Panc1 (cell line): ENCODE results near the gene TSC22D1. TPM values are rescaled to one million over a fixed set of nuclear protein-coding genes. Genes with fewer than 3 reads are reported as not detected.

Source experiments
- ATAC-seq: fragments of 200-7000 bp; cut with Tn5 transposase; 2 replicates; pipeline ENCODE4 v1.9.1; 2020; ENCODE audit warnings: mild to moderate bottlenecking, moderate library complexity
- BruUV-seq: library from RNA; stranded (reverse); fragments of 400-500 nt; replicated peaks from 2 replicates; lab custom pipeline; 2021; lab: Mats Ljungman, UMichigan
- CTCF ChIA-PET: fragments of 300-600 bp; sonication (Branson Sonifier 250); formaldehyde crosslinking; loops from one replicate; lab custom pipeline; 2022; ENCODE audit warnings: antibody characterized with exemption; lab: Charles Lee
- POLR2A ChIA-PET: fragments of 300-600 bp; sonication (Branson Sonifier 250); formaldehyde crosslinking; loops from one replicate; lab custom pipeline; 2022; ENCODE audit warnings: antibody characterized with exemption; lab: Charles Lee
- DNase-seq: peaks from one replicate; pipeline ENCODE4 v3.0.0-alpha.2; 2010; ENCODE audit warnings: low read depth, low spot score
- H3K27ac ChIP-seq: 2 replicates; pipeline ENCODE4 v1.5.1; 2011; ENCODE audit warnings: mild to moderate bottlenecking, low read length, inconsistent platforms
- H3K27me3 ChIP-seq: fragments of 200-500 bp; sonication (Bioruptor generic); 2 replicates; pipeline ENCODE4 v1.6.0; 2014; ENCODE audit warnings: low read length, inconsistent platforms; ENCODE audit not compliant: control insufficient read depth, insufficient read depth
- H3K36me3 ChIP-seq: fragments of 200-500 bp; sonication (Bioruptor generic); 2 replicates; pipeline ENCODE4 v1.5.1; 2014; ENCODE audit warnings: inconsistent platforms, mild to moderate bottlenecking, low read length, moderate library complexity; ENCODE audit not compliant: control insufficient read depth, insufficient read depth
- H3K4me1 ChIP-seq: 2 replicates; pipeline ENCODE4 v1.5.1; 2011; ENCODE audit warnings: inconsistent platforms, mild to moderate bottlenecking, low read length, moderate library complexity; ENCODE audit not compliant: control insufficient read depth, insufficient read depth
- H3K4me3 ChIP-seq, 2 experiments: 2 replicates each; pipeline ENCODE4 v1.5.1; 2011 to 2012; ENCODE audit warnings: low read depth in 2 of 2, low read length in 2 of 2, mild to moderate bottlenecking in 2 of 2, inconsistent platforms in 1 of 2, moderate library complexity in 1 of 2
- H3K9me3 ChIP-seq: fragments of 200-500 bp; sonication (Bioruptor generic); 2 replicates; pipeline ENCODE4 v1.5.1; 2014; ENCODE audit warnings: low read depth, mild to moderate bottlenecking, inconsistent platforms, low read length, moderate library complexity; ENCODE audit not compliant: control insufficient read depth, insufficient read depth
- CTCF ChIP-seq: fragments of 450-650 bp; IDR thresholded peaks from 2 replicates; pipeline ENCODE4 v1.5.1; 2017; ENCODE audit warnings: mild to moderate bottlenecking
- POLR2AphosphoS5 ChIP-seq: IDR thresholded peaks from 2 replicates; pipeline ENCODE4 v1.6.1; 2012; ENCODE audit warnings: mild to moderate bottlenecking, low read depth, low read length, moderate library complexity
- SIN3A ChIP-seq: IDR thresholded peaks from 2 replicates; pipeline ENCODE4 v1.6.1; 2012; ENCODE audit warnings: low read depth, mild to moderate bottlenecking, low read length, moderate library complexity, borderline replicate concordance; ENCODE audit not compliant: insufficient read depth
- TCF7L2 ChIP-seq: IDR thresholded peaks from 2 replicates; pipeline ENCODE4 v1.6.1; 2011; ENCODE audit warnings: mild to moderate bottlenecking, low read depth, low read length, inconsistent platforms
- in situ Hi-C: cut with HindIII; loops from 2 replicates; pipeline ENCODE4 v1.10.0; 2016; ENCODE audit warnings: low sequenced_read_pairs, low pct_unique_long_range_greater_than_20kb
- intact Hi-C: fragments of 100-400 bp; cut with micrococcal nuclease; formaldehyde crosslinking; loops from one replicate; pipeline ENCODE4 v1.10.0; 2022; ENCODE audit not compliant: unreplicated experiment
- total RNA-seq: library from RNA; stranded (reverse); gene quantifications from one replicate; pipeline ENCODE4 v1.2.1, GENCODE V29; 2021; ENCODE audit not compliant: unreplicated experiment
- TF ChIP-seq, protein P1 (sequence below), 2 experiments: IDR thresholded peaks; 2 replicates each; pipeline ENCODE4 v1.6.1; 2011 to 2012; ENCODE audit warnings: low read depth in 2 of 2, control low read depth in 1 of 2, low read length in 1 of 2, mild to moderate bottlenecking in 1 of 2, moderate library complexity in 1 of 2; ENCODE audit not compliant: insufficient read depth in 1 of 2

TSC22D1 gene
- total RNA-seq, 1 experiment from 2014 or later, result 31.8 TPM

GRCh38 chr13:44504116-44504515 lies 72.0 kb downstream of the TSC22D1 start:
- no peak overlapping the region for H3K27ac ChIP-seq
- no TSS peak for BruUV-seq
- no peaks in the 10 kb centered on the region for H3K36me3 ChIP-seq
- H3K27me3 ChIP-seq, result no peaks in the 10 kb centered on the region
- CTCF ChIA-PET, result no interaction called here
- no peak for ATAC-seq
- POLR2A ChIA-PET, result no interaction called here
- DNase-seq, result no peak
- no peaks in the 10 kb centered on the region for H3K9me3 ChIP-seq
- H3K4me1 ChIP-seq, result no peaks in the 10 kb centered on the region
- intact Hi-C loops (no loop called here), in situ Hi-C loops (no loop called here)
- no peak overlapping the region for H3K4me3 ChIP-seq
- no peak for TF ChIP-seq SIN3A
- no peak for TF ChIP-seq TCF7L2
- TF ChIP-seq, protein P1, sequence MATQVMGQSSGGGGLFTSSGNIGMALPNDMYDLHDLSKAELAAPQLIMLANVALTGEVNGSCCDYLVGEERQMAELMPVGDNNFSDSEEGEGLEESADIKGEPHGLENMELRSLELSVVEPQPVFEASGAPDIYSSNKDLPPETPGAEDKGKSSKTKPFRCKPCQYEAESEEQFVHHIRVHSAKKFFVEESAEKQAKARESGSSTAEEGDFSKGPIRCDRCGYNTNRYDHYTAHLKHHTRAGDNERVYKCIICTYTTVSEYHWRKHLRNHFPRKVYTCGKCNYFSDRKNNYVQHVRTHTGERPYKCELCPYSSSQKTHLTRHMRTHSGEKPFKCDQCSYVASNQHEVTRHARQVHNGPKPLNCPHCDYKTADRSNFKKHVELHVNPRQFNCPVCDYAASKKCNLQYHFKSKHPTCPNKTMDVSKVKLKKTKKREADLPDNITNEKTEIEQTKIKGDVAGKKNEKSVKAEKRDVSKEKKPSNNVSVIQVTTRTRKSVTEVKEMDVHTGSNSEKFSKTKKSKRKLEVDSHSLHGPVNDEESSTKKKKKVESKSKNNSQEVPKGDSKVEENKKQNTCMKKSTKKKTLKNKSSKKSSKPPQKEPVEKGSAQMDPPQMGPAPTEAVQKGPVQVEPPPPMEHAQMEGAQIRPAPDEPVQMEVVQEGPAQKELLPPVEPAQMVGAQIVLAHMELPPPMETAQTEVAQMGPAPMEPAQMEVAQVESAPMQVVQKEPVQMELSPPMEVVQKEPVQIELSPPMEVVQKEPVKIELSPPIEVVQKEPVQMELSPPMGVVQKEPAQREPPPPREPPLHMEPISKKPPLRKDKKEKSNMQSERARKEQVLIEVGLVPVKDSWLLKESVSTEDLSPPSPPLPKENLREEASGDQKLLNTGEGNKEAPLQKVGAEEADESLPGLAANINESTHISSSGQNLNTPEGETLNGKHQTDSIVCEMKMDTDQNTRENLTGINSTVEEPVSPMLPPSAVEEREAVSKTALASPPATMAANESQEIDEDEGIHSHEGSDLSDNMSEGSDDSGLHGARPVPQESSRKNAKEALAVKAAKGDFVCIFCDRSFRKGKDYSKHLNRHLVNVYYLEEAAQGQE (IDR thresholded peaks at IDR 0.05; ENCODE audit: insufficient read depth in 1 of 2, low read depth in 2 of 2, low read length in 1 of 2), result no peak
- no peak for TF ChIP-seq CTCF
- TF ChIP-seq POLR2AphosphoS5, result no peak

GRCh38 chr13:44498969-44499368 lies 77.2 kb downstream of the TSC22D1 start:
- TF ChIP-seq POLR2AphosphoS5 (no peak), TCF7L2 (no peak), CTCF (no peak), SIN3A (no peak)
- TF ChIP-seq, protein P1 (IDR thresholded peaks at IDR 0.05; ENCODE audit: insufficient read depth in 1 of 2, low read depth in 2 of 2, low read length in 1 of 2), result no peak
- POLR2A ChIA-PET, result no interaction called here
- H3K36me3 ChIP-seq, result no peaks in the 10 kb centered on the region
- no TSS peak for BruUV-seq
- DNase-seq, result no peak
- no peak overlapping the region for H3K27ac ChIP-seq
- ATAC-seq, result no peak
- intact Hi-C loops, result no loop called here
- in situ Hi-C loops, result no loop called here
- no peaks in the 10 kb centered on the region for H3K27me3 ChIP-seq
- H3K9me3 ChIP-seq, result no peaks in the 10 kb centered on the region
- CTCF ChIA-PET, result no interaction called here
- H3K4me1 ChIP-seq, result no peaks in the 10 kb centered on the region
- no peak overlapping the region for H3K4me3 ChIP-seq
